NCI-H2029 (cell line): Measurements from ENCODE around the gene TIPRL.

Experiments used
- DNase-seq: peaks from one replicate; lab custom pipeline; 2025; lab: John Stamatoyannopoulos, UW

Gene TIPRL

DNA sequence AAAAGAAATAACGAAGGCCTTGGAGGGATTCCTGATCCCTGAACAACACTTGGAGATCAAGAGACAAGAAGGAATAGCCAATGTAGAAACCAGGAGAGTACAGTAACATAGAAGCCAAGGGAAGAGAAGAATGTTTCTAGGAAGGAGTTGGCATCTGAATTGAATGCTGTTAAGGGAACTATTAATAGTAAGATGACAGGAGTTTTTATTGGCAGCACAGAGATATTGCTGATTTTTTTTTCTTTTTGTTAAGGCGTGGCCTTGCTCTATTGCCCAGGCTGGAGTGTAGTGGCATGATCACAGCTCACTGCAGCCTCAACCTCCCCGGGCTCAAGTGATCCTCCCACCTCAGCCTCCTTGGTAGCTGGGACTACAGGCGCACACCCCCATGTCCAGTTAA lies 37.4 kb downstream of the TIPRL start:
- DNase-seq = no peak

GRCh38 chr1:168217664-168218063 lies 38.9 kb downstream of the TIPRL start:
- no peak for DNase-seq

DNA sequence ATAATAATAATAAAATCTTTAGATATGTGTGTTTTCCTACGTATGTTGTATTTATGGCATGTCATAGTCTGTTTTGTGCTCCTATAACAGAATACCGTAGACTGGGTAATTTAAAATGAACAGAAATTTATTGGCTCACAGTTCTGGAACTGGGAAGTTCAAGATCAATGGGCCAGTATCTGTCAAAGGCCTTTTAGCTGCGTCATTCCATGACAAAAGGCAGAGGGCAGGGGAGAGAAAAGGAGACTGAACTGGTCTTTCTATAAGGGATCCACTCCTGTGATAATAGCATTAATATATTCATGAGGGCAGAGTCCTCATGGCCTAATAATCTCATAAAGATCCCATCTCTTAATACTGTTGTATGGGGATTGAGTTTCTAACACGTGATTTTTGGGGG lies 39.9 kb downstream of the TIPRL start:
- no peak for DNase-seq

DNA sequence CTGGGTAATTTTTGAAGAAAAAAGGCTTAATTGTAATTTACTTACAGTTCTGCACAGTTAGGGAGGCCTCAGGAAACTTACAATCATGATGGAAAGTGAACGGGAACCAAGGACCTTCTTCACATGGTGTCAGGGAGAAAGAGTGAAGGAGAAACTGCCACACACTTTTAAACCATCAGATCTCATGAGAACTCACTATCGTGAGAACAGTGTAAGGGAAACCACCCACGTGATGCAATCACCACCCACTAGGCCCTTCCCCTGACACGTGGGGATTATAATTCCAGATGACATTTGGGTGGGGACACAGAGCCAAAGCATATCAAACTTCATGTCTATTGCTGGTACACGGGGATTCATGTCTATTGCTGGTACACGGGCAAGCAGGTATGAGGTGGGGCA lies 41.7 kb downstream of the TIPRL start:
- no peak for DNase-seq

DNA sequence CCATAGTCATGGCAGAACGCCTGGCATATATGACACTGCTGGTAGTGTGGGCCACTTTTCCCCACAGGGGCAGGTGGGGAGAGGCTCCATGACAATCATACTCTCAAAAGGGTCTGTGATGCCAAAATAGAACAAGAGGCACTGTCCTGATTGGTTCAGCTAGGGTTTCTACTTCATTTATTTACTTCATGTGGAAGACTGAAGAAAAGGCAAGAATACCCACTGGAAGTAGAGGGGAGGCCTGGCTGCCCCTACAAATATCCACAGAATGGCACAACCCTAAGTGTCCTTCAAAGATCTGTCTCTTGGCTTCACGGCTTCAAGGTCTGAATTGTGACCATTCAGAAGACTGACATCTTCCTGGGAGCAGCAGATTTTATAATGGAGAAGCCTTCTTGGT lies 42.5 kb downstream of the TIPRL start:
- no peak for DNase-seq

DNA sequence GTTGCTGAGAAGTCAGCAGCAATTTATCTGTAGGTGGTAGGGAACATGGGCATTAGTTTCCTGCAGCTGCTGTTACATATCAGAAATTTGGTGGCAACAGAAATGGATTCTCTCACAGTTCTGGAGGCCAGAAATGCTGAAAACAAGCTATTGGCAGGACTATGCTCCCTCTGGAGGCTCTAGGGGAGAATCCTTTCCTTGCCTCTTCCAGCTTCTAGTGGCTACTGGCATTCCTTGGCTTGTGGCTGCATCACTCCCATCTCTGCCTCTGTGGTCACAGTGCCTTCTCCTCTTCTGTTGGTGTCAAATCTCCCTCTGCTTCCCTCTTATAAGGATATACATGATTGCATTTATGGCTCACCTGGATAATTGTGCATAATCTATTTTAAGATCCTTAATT lies 44.5 kb downstream of the TIPRL start:
- no peak for DNase-seq

DNA sequence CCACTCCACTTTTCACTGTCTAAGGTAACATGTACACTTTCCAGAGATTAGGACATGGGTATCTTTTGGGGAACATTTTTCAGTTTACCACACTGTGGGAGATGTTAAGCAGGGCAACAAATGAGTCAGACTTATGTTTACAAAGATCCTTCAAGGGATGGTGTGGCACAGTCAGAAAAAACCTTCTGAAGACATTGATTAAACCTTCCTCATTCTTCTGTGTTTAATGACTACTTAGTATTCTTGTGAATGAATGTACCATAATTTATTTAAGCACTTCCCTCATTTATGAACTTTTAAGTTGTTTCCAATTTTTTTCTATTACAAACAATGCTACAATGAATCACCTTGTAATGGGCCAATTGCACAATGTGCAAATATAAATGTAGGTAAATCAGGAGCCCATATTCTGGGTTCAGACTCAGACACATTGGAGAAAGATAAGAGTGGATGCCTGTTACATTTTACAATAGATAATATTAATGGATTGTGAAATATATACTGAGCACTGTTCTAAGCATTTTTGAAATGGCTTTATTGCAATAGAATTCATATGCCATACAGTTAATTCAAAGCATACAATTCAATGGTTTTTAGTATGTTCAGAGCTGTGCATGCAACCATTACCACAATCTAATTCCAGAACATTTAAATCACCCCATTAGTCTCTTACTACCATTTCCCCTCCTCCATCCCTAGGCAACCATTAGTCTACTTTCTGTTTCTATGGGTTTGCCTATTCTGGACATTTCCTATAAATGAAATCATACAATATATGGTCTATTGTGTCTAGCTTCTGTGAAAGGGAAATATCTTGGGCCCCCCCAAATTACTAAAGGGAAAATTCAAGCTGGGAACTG lies 45.1 kb downstream of the TIPRL start:
- DNase-seq = no peak

DNA sequence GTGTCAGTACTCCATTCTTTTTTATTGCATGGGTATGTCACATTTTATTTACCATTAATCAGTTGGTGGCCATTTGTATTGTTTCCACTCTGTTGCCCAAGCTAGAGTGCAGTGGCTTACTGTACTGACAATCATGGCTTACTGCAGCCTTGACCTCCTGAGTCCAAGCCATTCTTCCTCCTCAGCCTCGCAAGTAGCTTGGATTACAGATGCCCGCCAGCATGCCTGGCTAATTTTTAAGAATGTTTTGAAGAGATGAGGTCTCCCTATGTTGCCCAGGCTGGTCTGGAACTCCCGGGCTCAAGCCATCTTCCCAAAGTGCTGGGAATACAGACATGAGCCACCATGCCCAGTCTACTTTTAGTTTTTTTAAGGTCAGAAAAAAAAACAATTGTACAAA lies 46.2 kb downstream of the TIPRL start:
- no peak for DNase-seq

GRCh38 chr1:168225476-168226190 lies 46.9 kb downstream of the TIPRL start, which contains the start of gene SFT2D2:
Gene SFT2D2, plus strand, starts transcription at chr1:168226004. Its CDS starts 76 bp downstream, at chr1:168226080.
- DNase-seq = peak; percentile 42

- DNase-seq = peak; percentile 30
These were observed 48.9 kb downstream of the TIPRL start for GRCh38 chr1:168227620-168228019.

DNA sequence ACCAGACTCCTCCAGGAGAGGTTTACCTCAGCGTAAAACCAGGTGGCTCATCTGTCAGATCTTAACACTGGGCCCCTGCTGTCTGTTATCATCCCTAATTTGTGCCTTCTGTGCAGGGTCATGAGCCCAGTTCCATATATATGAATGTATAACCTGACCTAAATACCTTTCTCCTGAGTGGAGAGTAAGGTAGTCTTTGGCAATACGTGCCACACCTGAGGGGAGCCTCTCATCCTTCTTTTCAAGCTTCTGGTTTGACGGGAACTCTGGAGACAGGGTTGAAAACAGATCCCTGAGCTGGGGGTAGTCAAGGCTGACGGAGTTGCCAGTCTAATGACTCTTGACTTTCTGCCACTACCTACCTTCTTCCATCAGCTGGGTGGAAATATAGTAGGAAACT lies 51.1 kb downstream of the TIPRL start:
- DNase-seq = no peak

DNA sequence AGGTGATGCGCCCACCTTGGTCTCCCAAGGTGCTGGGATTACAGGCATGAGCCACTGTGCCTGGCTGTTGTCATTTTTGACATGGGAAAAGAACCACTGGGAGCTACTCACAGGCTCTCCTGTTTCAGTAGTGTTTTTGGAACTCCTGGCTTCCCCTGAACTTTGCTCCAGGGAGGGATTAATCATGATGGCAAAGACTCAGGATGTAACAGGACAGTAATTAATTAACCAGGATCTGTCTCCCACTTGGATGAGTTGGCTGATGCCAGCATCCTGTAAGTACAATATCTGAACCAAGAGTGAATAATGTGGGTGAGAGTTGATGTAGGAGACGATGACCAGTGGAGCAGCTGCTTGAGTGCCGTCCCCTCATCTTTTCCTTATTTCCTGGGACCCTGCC lies 51.9 kb downstream of the TIPRL start:
- no peak for DNase-seq

GRCh38 chr1:168234846-168235547 lies 56.2 kb downstream of the TIPRL start:
- peak; percentile 5 for DNase-seq

DNA sequence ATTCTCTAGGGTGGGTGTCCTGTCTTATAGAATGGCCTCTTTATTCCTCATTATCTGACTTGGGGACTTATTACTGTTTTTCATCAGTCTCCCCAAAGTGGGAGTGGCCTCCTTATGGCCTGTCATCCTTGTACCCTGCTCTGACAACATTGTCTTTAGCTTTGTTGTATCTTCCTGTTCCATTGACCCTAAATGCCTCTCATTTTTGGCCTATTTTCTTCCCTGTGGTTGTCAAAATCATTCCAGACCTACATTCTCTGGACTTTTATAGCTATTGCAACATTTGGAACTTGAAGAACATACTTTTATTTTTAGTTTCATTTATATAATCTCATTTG lies 56.8 kb downstream of the TIPRL start:
- DNase-seq = no peak

GRCh38 chr1:168235937-168236336 lies 57.2 kb downstream of the TIPRL start:
- no peak for DNase-seq

- DNase-seq = no peak
These were observed 58.3 kb downstream of the TIPRL start for GRCh38 chr1:168236836-168237611.

DNA sequence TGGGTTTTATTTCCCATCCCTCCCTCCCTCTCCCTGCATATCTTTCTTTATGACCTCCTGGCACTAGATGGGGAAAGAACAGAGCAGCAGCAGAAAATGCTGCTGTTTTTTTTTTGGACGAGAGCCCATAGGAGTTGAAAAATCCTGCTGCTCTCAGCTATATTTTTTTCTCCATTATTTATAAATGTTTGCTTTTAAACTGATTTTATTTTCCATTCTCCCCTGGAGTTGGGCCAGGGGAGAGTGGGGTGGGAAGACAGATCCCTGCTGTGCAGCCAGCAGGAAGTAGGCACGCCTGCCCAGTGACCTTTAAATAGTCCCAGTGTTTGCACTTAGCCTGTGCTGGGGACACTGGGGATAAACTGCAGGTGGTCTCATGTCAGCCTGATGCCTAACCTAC lies 64.4 kb downstream of the TIPRL start:
- no peak for DNase-seq

DNA sequence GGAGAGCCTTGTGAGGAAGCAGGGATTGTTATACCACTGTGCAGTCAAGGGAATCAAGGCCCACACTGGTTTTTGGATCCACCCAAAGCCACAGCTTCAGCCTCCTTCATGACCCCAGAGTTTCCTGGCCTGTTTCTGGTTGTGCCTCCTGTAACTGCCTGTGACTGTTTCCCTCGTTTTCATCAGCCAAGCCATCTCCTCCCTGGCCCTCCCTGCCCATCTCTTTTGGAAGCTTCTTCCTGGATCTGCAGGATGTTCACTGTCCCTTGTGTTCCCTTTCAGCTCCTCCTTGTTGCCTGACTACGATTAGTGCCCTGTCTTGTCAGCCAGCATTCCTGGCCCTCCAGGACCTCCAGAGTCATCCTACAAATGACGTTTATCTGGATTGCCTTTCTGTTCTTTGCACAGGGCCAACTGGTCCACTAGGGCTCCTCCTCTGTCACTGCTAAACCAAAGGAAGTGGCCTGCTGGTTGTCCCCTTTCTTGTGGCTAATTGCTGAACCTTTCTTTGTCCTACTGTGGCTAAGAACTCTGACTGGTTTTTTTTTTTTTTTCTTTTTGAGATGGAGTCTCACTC lies 65.0 kb downstream of the TIPRL start:
- no peak for DNase-seq

DNA sequence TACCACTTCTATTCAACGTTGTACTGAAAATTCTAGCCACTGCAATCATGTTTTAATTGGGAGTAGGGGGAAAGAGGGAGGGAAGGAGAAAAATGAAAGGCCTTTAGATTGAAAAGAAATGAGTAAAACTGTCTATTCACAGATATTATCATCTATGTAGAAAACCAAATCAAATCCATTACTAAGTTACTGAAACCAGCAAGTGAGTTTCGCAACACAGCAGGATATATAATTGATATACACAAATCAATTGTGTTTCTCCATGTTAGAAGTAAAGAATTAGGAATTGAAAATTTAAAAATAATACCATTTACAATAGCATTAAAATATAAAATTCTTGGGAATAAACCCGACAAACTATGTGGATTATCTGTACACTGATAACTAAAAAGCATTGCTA lies 66.3 kb downstream of the TIPRL start:
- DNase-seq = no peak

DNA sequence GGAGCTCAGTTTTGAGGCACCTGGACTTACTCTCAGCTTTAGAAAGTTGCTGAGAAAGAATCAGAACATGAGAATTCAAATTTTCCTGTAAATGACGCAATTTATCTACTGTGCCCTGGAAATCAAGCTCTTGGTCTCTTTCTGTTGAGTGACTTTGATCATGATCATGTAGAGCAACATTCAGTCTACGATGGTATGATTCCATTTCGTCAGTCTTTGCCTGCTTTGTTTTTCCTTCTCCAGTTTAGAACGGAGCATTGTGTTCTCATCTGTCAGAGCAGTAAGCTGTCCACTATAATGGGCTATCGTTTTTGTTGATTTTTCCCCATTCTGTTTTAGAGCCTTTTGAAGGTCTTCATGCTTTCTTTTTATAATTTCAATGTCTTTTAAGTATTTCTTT lies 67.7 kb downstream of the TIPRL start:
- DNase-seq = no peak
